HepG2 (cell line): ENCODE data around the gene TMBIM1. TPM values are rescaled to one million over a fixed set of nuclear protein-coding genes. Genes with fewer than 3 reads are reported as not detected.

Experiments
- ERF ChIP-seq: IDR thresholded peaks from 2 replicates; pipeline ENCODE4 v1.6.1; 2018; ENCODE audit warnings: missing biosample characterization, missing genetic modification reagents
- GTF2F1 ChIP-seq: fragments of 150-350 bp; IDR thresholded peaks from 2 replicates; pipeline ENCODE4 v1.6.1; 2014; ENCODE audit warnings: low read length
- JARID2 ChIP-seq: sonication (generic); formaldehyde crosslinking; IDR thresholded peaks from 2 replicates; pipeline ENCODE4 v1.8.1; 2023; ENCODE audit warnings: missing genetic modification reagents, inconsistent platforms; ENCODE audit not compliant: insufficient replicate concordance
- KDM5A ChIP-seq: fragments of 200-600 bp; sonication (generic); IDR thresholded peaks from 2 replicates; pipeline ENCODE4 v1.7.0; 2018; ENCODE audit warnings: antibody characterized with exemption, mild to moderate bottlenecking, low read length, borderline replicate concordance
- KLF16 ChIP-seq, 2 experiments: sonication (generic) in 1 of 2; formaldehyde crosslinking in 1 of 2; IDR thresholded peaks; 2 replicates each; pipeline versions ENCODE4 v1.6.1 to v1.8.0; 2016 to 2023; ENCODE audit warnings: missing genetic modification reagents in 2 of 2, missing compliant biosample characterization in 1 of 2
- MEF2D ChIP-seq: sonication (generic); formaldehyde crosslinking; IDR thresholded peaks from 2 replicates; pipeline ENCODE4 v1.5.1; 2020; ENCODE audit warnings: mild to moderate bottlenecking, missing genetic modification reagents
- NBN ChIP-seq: fragments of 450-650 bp; conservative IDR thresholded peaks from 2 replicates; pipeline ENCODE4 v1.6.1; 2017
- NR2F6 ChIP-seq, 2 experiments: IDR thresholded peaks; 2 replicates each; pipeline ENCODE4 v1.6.1; 2016; ENCODE audit warnings: antibody characterized with exemption in 1 of 2, mild to moderate bottlenecking in 1 of 2
- PATZ1 ChIP-seq: sonication (generic); formaldehyde crosslinking; IDR thresholded peaks from 2 replicates; pipeline ENCODE4 v1.4.0; 2020; ENCODE audit warnings: missing genetic modification reagents
- POGZ ChIP-seq: sonication (generic); formaldehyde crosslinking; IDR thresholded peaks from 2 replicates; pipeline ENCODE4 v1.4.0; 2020; ENCODE audit warnings: mild to moderate bottlenecking, missing genetic modification reagents
- SMYD3 ChIP-seq: sonication (generic); formaldehyde crosslinking; IDR thresholded peaks from 2 replicates; pipeline ENCODE4 v1.8.1; 2023; ENCODE audit warnings: mild to moderate bottlenecking, missing genetic modification reagents
- TARDBP ChIP-seq: sonication (generic); formaldehyde crosslinking; IDR thresholded peaks from 2 replicates; pipeline ENCODE4 v1.8.0; 2022; ENCODE audit warnings: mild to moderate bottlenecking, missing genetic modification reagents
- ZHX1 ChIP-seq: sonication (generic); formaldehyde crosslinking; IDR thresholded peaks from 2 replicates; pipeline ENCODE4 v1.8.1; 2022; ENCODE audit warnings: low read depth, mild to moderate bottlenecking, missing genetic modification reagents
- ZNF281 ChIP-seq: sonication (generic); formaldehyde crosslinking; IDR thresholded peaks from 2 replicates; pipeline ENCODE4 v1.4.0; 2020; ENCODE audit warnings: missing genetic modification reagents, borderline replicate concordance
- ZNF546 ChIP-seq: sonication (generic); formaldehyde crosslinking; conservative IDR thresholded peaks from 2 replicates; pipeline ENCODE4 v1.8.1; 2023; ENCODE audit warnings: mild to moderate bottlenecking, missing genetic modification reagents
- ZNF547 ChIP-seq: sonication (generic); formaldehyde crosslinking; IDR thresholded peaks from 2 replicates; pipeline ENCODE4 v1.5.1; 2020; ENCODE audit warnings: mild to moderate bottlenecking, missing genetic modification reagents
- ZNF572 ChIP-seq: sonication (generic); formaldehyde crosslinking; IDR thresholded peaks from 2 replicates; pipeline ENCODE4 v1.5.1; 2020; ENCODE audit warnings: mild to moderate bottlenecking, missing genetic modification reagents
- ZNF670 ChIP-seq: sonication (generic); formaldehyde crosslinking; IDR thresholded peaks from 2 replicates; pipeline ENCODE4 v1.8.0; 2022; ENCODE audit warnings: mild to moderate bottlenecking, missing genetic modification reagents, borderline replicate concordance
- ZNF674 ChIP-seq: sonication (generic); formaldehyde crosslinking; IDR thresholded peaks from 2 replicates; pipeline ENCODE4 v1.5.0; 2020; ENCODE audit warnings: low read depth, mild to moderate bottlenecking, missing genetic modification reagents
- ZNF709 ChIP-seq: sonication (generic); formaldehyde crosslinking; IDR thresholded peaks from 2 replicates; pipeline ENCODE4 v1.5.0; 2020; ENCODE audit warnings: mild to moderate bottlenecking, missing genetic modification reagents
- ZNF724P ChIP-seq: sonication (generic); formaldehyde crosslinking; IDR thresholded peaks from 2 replicates; pipeline ENCODE4 v1.8.0; 2022; ENCODE audit warnings: missing genetic modification reagents, borderline replicate concordance
- ZNF75D ChIP-seq: sonication (generic); formaldehyde crosslinking; IDR thresholded peaks from 2 replicates; pipeline ENCODE4 v1.8.1; 2023; ENCODE audit warnings: missing genetic modification reagents, mild to moderate bottlenecking, borderline replicate concordance
- polyA plus RNA-seq, 8 experiments: library from polyadenylated mRNA; depleted of rRNA in 3 of 8; stranded (reverse) in 7 of 8; unstranded in 1 of 8; fragments of >200 nt; fragmentation: Illumina TruSeq in 4 of 8; extraction: Trizol in 4 of 8; gene quantifications; 2 replicates each; pipeline versions ENCODE4 v1.2.1 to v1.2.3, GENCODE V29; 2011 to 2016; ENCODE audit warnings: low read depth in 4 of 8, missing spikeins in 1 of 8, mixed read lengths in 1 of 8; ENCODE audit not compliant: insufficient read depth in 1 of 8
- total RNA-seq, 5 experiments: library from RNA; depleted of rRNA; stranded (reverse); fragments of >200 nt; fragmentation: Illumina TruSeq; extraction: Trizol; gene quantifications; 2 replicates each; pipeline ENCODE4 v1.2.3, GENCODE V29; 2016; ENCODE audit warnings: low read depth in 1 of 5

TMBIM1 gene
- total and polyA plus RNA-seq, 2 of the 13 experiments (the other 11 are each of a cell fraction or from before 2014, with no cell fraction given), result 127 to 139 TPM

- TF ChIP-seq PATZ1 (CRISPR knock-in tag) (peak; percentile 87), ZNF724P (CRISPR knock-in tag) (peak; percentile 84), KLF16 (CRISPR knock-in tag; IDR thresholded peaks at IDR 0.05) (no peak), NR2F6 (IDR thresholded peaks at IDR 0.05) (peak; percentile 41; the same call in 1 of the 2 replicates), NR2F6 (CRISPR knock-in tag; IDR thresholded peaks at IDR 0.05) (no peak; the same call in none of the 2 replicates), GTF2F1 (no peak), ZNF75D (CRISPR knock-in tag) (no peak), ZNF281 (CRISPR knock-in tag) (peak; percentile 73), ZHX1 (CRISPR knock-in tag) (peak; percentile 63; the same call in 1 of the 2 replicates), KDM5A (no peak), POGZ (CRISPR knock-in tag) (no peak; the same call in 1 of the 2 replicates), ZNF670 (CRISPR knock-in tag) (no peak), SMYD3 (no peak), ZNF709 (0 out of 2 replicates have a peak, but pooled peaks have one; percentile 17), ZNF546 (CRISPR knock-in tag) (peak; percentile 60; the same call in 1 of the 2 replicates), TARDBP (peak; percentile 23; the same call in 1 of the 2 replicates), NBN (no peak), MEF2D (CRISPR knock-in tag) (peak; percentile 38; the same call in 1 of the 2 replicates), ZNF547 (CRISPR knock-in tag) (peak; percentile 49; the same call in 1 of the 2 replicates), ZNF572 (no peak; the same call in 1 of the 2 replicates), ZNF674 (CRISPR knock-in tag) (no peak), ERF (CRISPR knock-in tag) (no peak; the same call in 1 of the 2 replicates), JARID2 (CRISPR knock-in tag) (no peak)
These were observed 31.5 kb upstream of the TMBIM1 start (continued) for GRCh38 chr2:218323526-218324472.
